ENCODE data around the gene IFNL3. TPM values are rescaled to one million over a fixed set of nuclear protein-coding genes. Genes with fewer than 3 reads are reported as not detected.

IFNL3 gene
- total RNA-seq, 1 donor from 2014 or later, result not detected

- DNase-seq (ENCODE audit: low read depth in 2 of 2), result peak; percentile 40 to 59
Observed at GRCh38 chr19:39194832-39195542, 49.8 kb downstream of the IFNL3 start.

GRCh38 chr19:39193803-39194202, 51.0 kb downstream of the IFNL3 start:
- no peak for DNase-seq (ENCODE audit: low read depth in 2 of 2)

Other genes starting within 250 kb of the IFNL3 start
- 0.77 and 1.0 TPM in 2 replicates for gene FBXO27, start 212.5 kb downstream of the IFNL3 start, total RNA-seq
- not detected in 2 replicates for gene ACP7, start 160.6 kb downstream of the IFNL3 start, total RNA-seq
- 4.2 and 6.1 TPM in 2 replicates for gene PAK4, start 119.2 kb downstream of the IFNL3 start, total RNA-seq
- gene NCCRP1, start 48.0 kb downstream of the IFNL3 start, total RNA-seq, result not detected in 2 replicates
- gene SYCN, start 40.7 kb downstream of the IFNL3 start, total RNA-seq, result not detected in 2 replicates
- not detected in 2 replicates for gene IFNL4, start 3.9 kb upstream of the IFNL3 start, total RNA-seq
- not detected in 2 replicates for gene IFNL2, start 23.4 kb upstream of the IFNL3 start, total RNA-seq
- gene IFNL1, start 51.4 kb upstream of the IFNL3 start, total RNA-seq, result not detected in 2 replicates
- 0.39 and 0.76 TPM in 2 replicates for gene LRFN1, start 75.9 kb upstream of the IFNL3 start, total RNA-seq
- 194 and 220 TPM in 2 replicates for gene GMFG, start 91.0 kb upstream of the IFNL3 start, total RNA-seq
- 19.8 and 31.2 TPM in 2 replicates for gene SAMD4B, start 97.4 kb upstream of the IFNL3 start, total RNA-seq
- 23.4 and 24.9 TPM in 2 replicates for gene PAF1, start 146.1 kb upstream of the IFNL3 start, total RNA-seq
- 11.6 and 17.3 TPM in 2 replicates for gene MED29, start 146.4 kb upstream of the IFNL3 start, total RNA-seq
- gene ZFP36, start 161.8 kb upstream of the IFNL3 start, total RNA-seq, result 0.64 and 1.8 TPM in 2 replicates
- gene PLEKHG2, start 167.7 kb upstream of the IFNL3 start, total RNA-seq, result 10.5 and 16.9 TPM in 2 replicates
- 117 and 133 TPM in 2 replicates for gene RPS16, start 190.9 kb upstream of the IFNL3 start, total RNA-seq
- gene SUPT5H, start 200.6 kb upstream of the IFNL3 start, total RNA-seq, result 29.9 and 38.1 TPM in 2 replicates
- 48.3 and 50.3 TPM in 2 replicates for gene TIMM50, start 235.8 kb upstream of the IFNL3 start, total RNA-seq

All from dermis microvascular lymphatic vessel endothelial cell (primary cell).